Naive B cell (primary cell): Measurements from ENCODE around the gene SLC2A9. TPM values are rescaled to one million over a fixed set of nuclear protein-coding genes. Genes with fewer than 3 reads are reported as not detected.
A peak's percentile ranks its signal among the peaks of the same experiment; 100 is the strongest.
"Not testable (repeated sequence)": the region's sequence is repeated elsewhere in the genome, so short reads cannot be mapped to it uniquely, and the experiment has no call there.

Source experiments
- ATAC-seq, 2 donors: fragments of 150-1000 bp; cut with Tn5 transposase; 2 replicates each; pipeline ENCODE4 v1.10.0; 2021; ENCODE audit warnings: low read depth in 2 of 2, mild to moderate bottlenecking in 2 of 2, moderate library complexity in 2 of 2
- DNase-seq: peaks from one replicate; pipeline ENCODE4 v3.0.0; 2022
- H3K27ac Mint-ChIP-seq, 6 donors: one replicate each; pipeline ENCODE4 v1.8.0; 2020 to 2022; ENCODE audit warnings: mild to moderate bottlenecking in 6 of 6, mixed read lengths in 6 of 6, moderate library complexity in 5 of 6, inconsistent platforms in 2 of 6
- H3K27me3 Mint-ChIP-seq, 3 donors: one replicate each; pipeline ENCODE4 v1.8.0; 2021 to 2022; ENCODE audit warnings: mixed read lengths in 3 of 3, mild to moderate bottlenecking in 1 of 3
- H3K36me3 Mint-ChIP-seq, 2 donors: one replicate each; pipeline ENCODE4 v1.8.0; 2020 to 2022; ENCODE audit warnings: mixed read lengths in 2 of 2, inconsistent platforms in 1 of 2, mild to moderate bottlenecking in 1 of 2
- H3K4me1 Mint-ChIP-seq, 3 donors: one replicate each; pipeline ENCODE4 v1.8.0; 2020 to 2022; ENCODE audit warnings: mixed read lengths in 3 of 3, inconsistent platforms in 1 of 3, mild to moderate bottlenecking in 1 of 3, moderate library complexity in 1 of 3
- H3K4me3 Mint-ChIP-seq, 8 donors: one replicate each; pipeline ENCODE4 v1.8.0; 2020 to 2022; ENCODE audit warnings: mild to moderate bottlenecking in 8 of 8, mixed read lengths in 8 of 8, moderate library complexity in 8 of 8, inconsistent platforms in 2 of 8
- H3K9me3 Mint-ChIP-seq, 7 donors: one replicate each; pipeline ENCODE4 v1.8.0; 2020 to 2022; ENCODE audit warnings: mixed read lengths in 7 of 7, mild to moderate bottlenecking in 5 of 7, inconsistent platforms in 2 of 7, moderate library complexity in 1 of 7
- polyA plus RNA-seq, 6 donors: library from polyadenylated mRNA; unstranded; fragments of 300-500 nt; fragmentation: Illumina TruSeq; gene quantifications; one replicate each; pipeline ENCODE4 v1.2.3, GENCODE V29; 2021; ENCODE audit warnings: low read depth in 6 of 6

SLC2A9 gene
- polyA plus RNA-seq, 6 donors from 2014 or later = 0.52 to 1.4 (median 1.3) TPM; not detected in 1

GRCh38 chr4:9996319-9997110 lies 24.8 kb downstream of the SLC2A9 start:
- Mint-ChIP-seq H3K27me3 (peaks cover 0 to 6% (median 0%) of the 10 kb centered on the region in 3 donors), H3K4me3 (no peak overlapping the region), H3K36me3 (peaks cover 0 to 6% of the 10 kb centered on the region in 2 donors), H3K4me1 (peaks cover 0 to 6% (median 0%) of the 10 kb centered on the region in 3 donors), H3K9me3 (peaks cover 0 to 3% (median 0%) of the 10 kb centered on the region in 7 donors), H3K27ac (peak overlapping the region in 1 of 6 donors; percentile 80)
- DNase-seq (no peak), ATAC-seq (no peak)

- H3K27ac Mint-ChIP-seq = peak overlapping the region in 1 of 6 donors; percentile 79
- no peaks in the 10 kb centered on the region for H3K9me3 Mint-ChIP-seq
- H3K27me3 Mint-ChIP-seq = peaks cover 0 to 6% (median 0%) of the 10 kb centered on the region in 3 donors
- peaks cover 0 to 2% (median 0%) of the 10 kb centered on the region in 3 donors for H3K4me1 Mint-ChIP-seq
- DNase-seq = no peak
- no peak for ATAC-seq
- peaks cover 0 to 6% of the 10 kb centered on the region in 2 donors for H3K36me3 Mint-ChIP-seq
- H3K4me3 Mint-ChIP-seq = no peak overlapping the region
These were observed 26.9 kb downstream of the SLC2A9 start for GRCh38 chr4:9994246-9994847.

GRCh38 chr4:9989918-9990635 lies 31.2 kb downstream of the SLC2A9 start:
- Mint-ChIP-seq H3K27ac (no peak overlapping the region), H3K4me1 (no peaks in the 10 kb centered on the region), H3K4me3 (no peak overlapping the region), H3K27me3 (peaks cover 0 to 6% (median 0%) of the 10 kb centered on the region in 3 donors), H3K36me3 (peaks cover 0 to 6% of the 10 kb centered on the region in 2 donors), H3K9me3 (no peaks in the 10 kb centered on the region)
- DNase-seq = no peak
- ATAC-seq = no peak

GRCh38 chr4:9988933-9989332 lies 32.4 kb downstream of the SLC2A9 start:
- Mint-ChIP-seq H3K4me3 (no peak overlapping the region), H3K27ac (no peak overlapping the region), H3K27me3 (peaks cover 0 to 6% (median 0%) of the 10 kb centered on the region in 3 donors), H3K36me3 (peaks cover 0 to 6% of the 10 kb centered on the region in 2 donors), H3K4me1 (no peaks in the 10 kb centered on the region), H3K9me3 (no peaks in the 10 kb centered on the region)
- DNase-seq (no peak), ATAC-seq (no peak)

GRCh38 chr4:9988363-9988749 lies 32.9 kb downstream of the SLC2A9 start:
- peaks cover 0 to 6% of the 10 kb centered on the region in 2 donors for H3K36me3 Mint-ChIP-seq
- DNase-seq (no peak), ATAC-seq (no peak)
- no peak overlapping the region for H3K27ac Mint-ChIP-seq
- H3K4me3 Mint-ChIP-seq = no peak overlapping the region
- H3K9me3 Mint-ChIP-seq = no peaks in the 10 kb centered on the region
- no peaks in the 10 kb centered on the region for H3K4me1 Mint-ChIP-seq
- peaks cover 0 to 6% (median 0%) of the 10 kb centered on the region in 3 donors for H3K27me3 Mint-ChIP-seq

GRCh38 chr4:9987749-9988362 lies 33.4 kb downstream of the SLC2A9 start:
- no peak for DNase-seq
- ATAC-seq = no peak
- Mint-ChIP-seq H3K36me3 (peaks cover 0 to 1% of the 10 kb centered on the region in 2 donors), H3K27ac (no peak overlapping the region), H3K4me3 (no peak overlapping the region), H3K27me3 (peaks cover 0 to under 1% (median 0%) of the 10 kb centered on the region in 3 donors), H3K9me3 (no peaks in the 10 kb centered on the region), H3K4me1 (no peaks in the 10 kb centered on the region)

- no peak for DNase-seq
- H3K27ac Mint-ChIP-seq = peak overlapping the region in 1 of 6 donors; percentile 60
- H3K27me3 Mint-ChIP-seq = peaks cover 0 to 3% (median 0%) of the 10 kb centered on the region in 3 donors
- no peaks in the 10 kb centered on the region for H3K4me1 Mint-ChIP-seq
- no peaks in the 10 kb centered on the region for H3K36me3 Mint-ChIP-seq
- no peak for ATAC-seq
- H3K9me3 Mint-ChIP-seq = peaks cover 0 to 7% (median 3%) of the 10 kb centered on the region in 7 donors
- H3K4me3 Mint-ChIP-seq = peak overlapping the region in 1 of 8 donors; percentile 2
These were observed 36.7 kb downstream of the SLC2A9 start for GRCh38 chr4:9984621-9985020.

- Mint-ChIP-seq H3K27ac (no peak overlapping the region), H3K9me3 (peaks cover 0 to 7% (median 3%) of the 10 kb centered on the region in 7 donors), H3K36me3 (no peaks in the 10 kb centered on the region), H3K27me3 (peaks cover 0 to 8% (median 0%) of the 10 kb centered on the region in 3 donors), H3K4me3 (no peak overlapping the region), H3K4me1 (no peaks in the 10 kb centered on the region)
- ATAC-seq (no peak), DNase-seq (no peak)
These were observed 38.1 kb downstream of the SLC2A9 start for GRCh38 chr4:9983211-9983610.

GRCh38 chr4:9981899-9982298 lies 39.4 kb downstream of the SLC2A9 start:
- not testable (repeated sequence) for H3K27me3 Mint-ChIP-seq, H3K27ac Mint-ChIP-seq, ATAC-seq, H3K4me1 Mint-ChIP-seq, H3K36me3 Mint-ChIP-seq, H3K9me3 Mint-ChIP-seq, H3K4me3 Mint-ChIP-seq, DNase-seq

- Mint-ChIP-seq H3K27me3 (peaks cover 0 to 8% (median 0%) of the 10 kb centered on the region in 3 donors), H3K4me1 (no peaks in the 10 kb centered on the region), H3K9me3 (peaks cover 0 to 7% (median 3%) of the 10 kb centered on the region in 7 donors), H3K36me3 (no peaks in the 10 kb centered on the region), H3K4me3 (no peak overlapping the region), H3K27ac (no peak overlapping the region)
- DNase-seq = no peak
- no peak for ATAC-seq
These were observed 40.4 kb downstream of the SLC2A9 start for GRCh38 chr4:9980898-9981297.

- Mint-ChIP-seq H3K9me3 (peaks cover 0 to 12% (median 7%) of the 10 kb centered on the region in 7 donors), H3K4me3 (no peak overlapping the region), H3K27ac (no peak overlapping the region), H3K4me1 (no peaks in the 10 kb centered on the region), H3K27me3 (peaks cover 0 to 8% (median 0%) of the 10 kb centered on the region in 3 donors), H3K36me3 (no peaks in the 10 kb centered on the region)
- DNase-seq (no peak), ATAC-seq (no peak)
These were observed 42.1 kb downstream of the SLC2A9 start for GRCh38 chr4:9979101-9979701.

GRCh38 chr4:9977518-9978031 lies 43.7 kb downstream of the SLC2A9 start:
- ATAC-seq (no peak), DNase-seq (no peak)
- H3K36me3 Mint-ChIP-seq = peaks cover 6 to 8% of the 10 kb centered on the region in 2 donors
- no peaks in the 10 kb centered on the region for H3K4me1 Mint-ChIP-seq
- H3K4me3 Mint-ChIP-seq = no peak overlapping the region
- H3K9me3 Mint-ChIP-seq = peaks cover 7 to 19% (median 13%) of the 10 kb centered on the region in 7 donors
- H3K27ac Mint-ChIP-seq = peak overlapping the region in 2 of 6 donors; percentile 4 to 15
- H3K27me3 Mint-ChIP-seq = peaks cover 0 to 14% (median 0%) of the 10 kb centered on the region in 3 donors
